CD4-positive, alpha-beta T cell treated with Interleukin-17A for 4 hours (primary cell): Measurements from ENCODE around the gene CHMP6.
"Not testable (repeated sequence)": the region's sequence is repeated elsewhere in the genome, so short reads cannot be mapped to it uniquely, and the experiment has no call there.

ENCODE experiments used
- DNase-seq: peaks from one replicate; pipeline ENCODE4 v3.0.0-alpha.2; 2020; ENCODE audit warnings: mixed read lengths

CHMP6 gene

DNA sequence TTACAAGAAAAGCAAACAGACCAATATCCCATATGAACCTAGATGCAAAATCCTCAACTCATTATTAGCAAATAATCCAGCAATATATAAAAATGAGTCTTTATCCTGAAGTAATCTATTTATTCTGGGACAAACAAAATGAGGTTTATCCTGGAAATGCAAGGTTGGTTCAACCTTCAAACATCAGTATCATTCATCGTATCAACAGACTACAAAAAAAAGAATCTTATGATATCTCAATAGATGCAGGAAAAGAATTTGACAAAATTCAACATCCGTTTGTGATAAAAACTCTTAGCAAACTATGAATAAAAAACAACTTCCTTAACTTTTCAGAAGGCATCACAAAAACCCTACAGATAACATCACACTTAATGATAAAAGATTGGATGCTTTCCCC lies 24.9 kb downstream of the CHMP6 start:
- DNase-seq = no peak

DNA sequence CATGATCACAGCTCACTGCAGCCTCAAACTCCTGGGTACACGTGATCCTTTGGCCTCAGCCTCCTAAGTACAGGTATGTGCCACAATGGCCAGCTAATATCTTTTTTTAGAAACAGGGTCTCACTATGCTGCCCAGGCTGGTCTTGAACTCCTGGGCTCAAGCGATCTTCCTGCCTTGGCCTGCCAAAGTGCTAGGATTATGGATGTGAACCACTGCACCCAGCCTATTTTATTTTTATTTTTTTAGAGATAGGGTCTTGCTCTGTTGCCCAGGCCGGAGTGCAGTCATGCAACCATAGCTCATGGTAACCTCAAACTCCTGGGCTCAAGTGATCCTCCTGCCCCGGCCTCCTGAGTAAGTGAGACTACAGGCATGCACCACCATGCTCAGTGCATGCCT lies 25.7 kb downstream of the CHMP6 start:
- not testable (repeated sequence) for DNase-seq

DNA sequence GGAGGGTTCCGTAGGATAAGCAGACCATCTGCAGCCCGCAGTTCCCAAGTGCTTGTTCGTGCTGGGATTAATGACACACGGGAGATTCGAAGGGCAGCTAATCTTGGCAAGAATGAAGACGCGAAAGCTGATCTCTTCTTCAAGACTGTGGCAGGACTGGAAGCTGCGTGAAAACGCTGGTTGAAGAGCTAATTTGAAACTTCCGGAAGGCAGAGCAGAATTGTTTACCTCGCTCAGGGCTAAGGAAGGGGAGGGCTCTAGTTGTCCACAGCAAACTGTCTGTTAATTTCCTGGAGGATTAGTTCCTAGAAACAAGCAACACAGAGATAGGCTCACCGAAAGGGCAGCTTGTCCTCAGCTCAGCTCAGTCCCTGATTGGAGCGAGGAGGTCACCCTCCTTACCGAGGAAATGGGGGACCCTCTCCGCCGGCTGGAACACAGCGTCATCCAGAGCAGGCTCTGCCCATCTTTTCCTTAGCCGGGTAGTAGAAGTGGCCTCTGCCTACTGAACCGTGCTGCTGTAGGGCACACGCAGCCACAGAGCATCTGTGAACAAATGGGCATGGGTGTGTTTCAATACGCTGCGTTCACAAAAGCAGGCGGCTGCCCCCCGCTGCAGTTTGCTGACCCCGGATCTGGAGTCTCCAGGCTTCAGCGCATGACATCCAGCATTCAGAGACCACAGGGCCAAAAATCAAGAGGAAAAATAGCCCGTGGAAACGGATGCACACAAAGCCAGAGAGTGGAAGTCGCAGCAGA lies 26.6 kb downstream of the CHMP6 start:
- DNase-seq = peak; percentile 62

DNA sequence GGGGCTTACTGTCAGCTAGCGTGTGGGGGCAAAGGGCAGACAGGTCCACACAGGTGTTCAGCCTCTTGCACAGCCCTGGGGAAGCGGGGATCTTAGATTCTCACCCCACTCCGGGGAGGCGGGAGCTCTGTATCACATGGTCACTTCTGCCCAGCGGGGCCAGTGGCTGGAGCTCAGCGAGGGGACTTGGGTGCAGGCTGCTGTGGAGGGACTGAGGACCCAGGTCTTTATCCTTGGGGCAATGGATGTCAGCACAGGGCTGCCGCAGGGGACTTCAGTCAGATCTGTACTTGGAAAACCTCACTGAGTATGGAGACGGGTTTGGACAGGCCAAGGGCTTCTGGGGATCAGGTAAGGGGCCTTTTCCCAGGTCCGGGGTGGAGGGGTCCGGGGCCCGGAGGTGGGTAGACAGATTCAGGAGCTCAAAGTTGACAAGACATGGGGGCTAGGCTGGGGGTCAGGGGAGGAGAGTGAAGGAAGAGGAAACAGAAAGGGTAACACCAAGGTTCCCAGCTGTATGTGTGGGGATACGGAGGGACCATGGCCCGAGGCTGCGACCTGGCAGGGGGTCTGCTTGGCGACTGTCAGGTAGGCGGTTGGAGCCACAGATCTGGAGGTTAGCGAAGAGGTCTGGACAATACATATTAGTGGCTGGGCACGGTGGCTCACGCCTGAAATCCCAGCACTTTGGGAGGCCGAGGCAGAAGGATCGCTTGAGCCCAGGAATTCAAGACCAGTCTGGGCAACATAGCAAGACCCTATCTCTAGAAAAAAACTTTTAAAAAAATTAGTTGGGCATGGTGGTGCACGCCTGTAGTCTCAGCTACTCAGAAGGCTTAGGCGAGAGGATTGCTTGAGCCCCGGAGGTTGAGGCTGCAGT lies 28.2 kb downstream of the CHMP6 start:
- no peak for DNase-seq

DNA sequence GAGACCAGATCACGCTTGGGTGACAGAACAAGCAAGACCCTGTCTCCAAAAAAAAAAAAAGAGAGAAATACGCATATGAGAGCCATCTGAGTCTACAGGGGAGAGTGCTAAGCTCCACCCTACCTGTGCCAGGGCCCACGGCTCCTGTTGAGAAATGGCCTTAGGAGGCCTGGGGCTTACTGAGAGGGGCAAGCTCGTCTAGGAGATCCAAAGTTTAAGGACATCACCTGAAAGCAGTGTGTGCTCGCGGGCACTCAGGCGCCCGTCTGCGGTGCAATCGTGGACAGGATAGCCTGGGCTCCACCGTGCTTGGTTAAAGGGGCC lies 28.8 kb downstream of the CHMP6 start:
- no peak for DNase-seq

DNA sequence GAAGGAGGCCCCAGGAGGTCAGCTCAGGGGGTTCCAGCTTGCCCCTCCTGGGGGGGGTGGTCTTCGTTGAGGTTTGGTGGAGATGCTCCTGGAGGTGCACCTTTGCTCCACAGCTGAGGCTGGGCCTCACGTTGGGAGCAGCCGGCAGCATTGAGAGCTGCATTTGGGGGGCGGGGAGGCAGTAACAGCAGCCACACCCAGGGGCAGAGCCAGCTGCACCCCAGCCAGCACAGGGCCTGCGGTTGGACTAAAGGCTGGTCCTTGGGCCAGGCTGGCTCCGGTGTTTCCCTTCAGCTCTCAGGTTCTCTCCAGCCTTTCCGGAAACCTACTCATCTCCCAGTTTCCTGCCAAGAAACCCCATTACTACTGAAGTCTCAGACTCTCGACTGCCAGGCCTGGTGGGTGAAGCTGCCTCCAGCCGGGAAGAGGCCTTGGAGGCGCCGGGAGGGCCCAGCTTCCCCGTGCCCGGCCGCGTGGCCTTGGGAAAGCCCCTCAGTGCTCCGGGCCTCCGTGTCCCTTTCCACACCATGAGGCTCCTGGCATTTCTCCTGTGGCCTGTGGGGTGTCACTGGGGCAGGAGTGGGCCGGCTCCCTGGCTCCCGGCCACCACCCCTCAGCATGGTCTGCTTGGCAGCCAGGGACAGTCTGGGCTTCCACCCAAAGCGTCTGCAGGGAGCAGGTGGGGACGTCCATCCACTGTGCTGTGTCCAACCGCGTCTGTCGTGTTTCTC lies 29.3 kb downstream of the CHMP6 start:
- DNase-seq = no peak

DNA sequence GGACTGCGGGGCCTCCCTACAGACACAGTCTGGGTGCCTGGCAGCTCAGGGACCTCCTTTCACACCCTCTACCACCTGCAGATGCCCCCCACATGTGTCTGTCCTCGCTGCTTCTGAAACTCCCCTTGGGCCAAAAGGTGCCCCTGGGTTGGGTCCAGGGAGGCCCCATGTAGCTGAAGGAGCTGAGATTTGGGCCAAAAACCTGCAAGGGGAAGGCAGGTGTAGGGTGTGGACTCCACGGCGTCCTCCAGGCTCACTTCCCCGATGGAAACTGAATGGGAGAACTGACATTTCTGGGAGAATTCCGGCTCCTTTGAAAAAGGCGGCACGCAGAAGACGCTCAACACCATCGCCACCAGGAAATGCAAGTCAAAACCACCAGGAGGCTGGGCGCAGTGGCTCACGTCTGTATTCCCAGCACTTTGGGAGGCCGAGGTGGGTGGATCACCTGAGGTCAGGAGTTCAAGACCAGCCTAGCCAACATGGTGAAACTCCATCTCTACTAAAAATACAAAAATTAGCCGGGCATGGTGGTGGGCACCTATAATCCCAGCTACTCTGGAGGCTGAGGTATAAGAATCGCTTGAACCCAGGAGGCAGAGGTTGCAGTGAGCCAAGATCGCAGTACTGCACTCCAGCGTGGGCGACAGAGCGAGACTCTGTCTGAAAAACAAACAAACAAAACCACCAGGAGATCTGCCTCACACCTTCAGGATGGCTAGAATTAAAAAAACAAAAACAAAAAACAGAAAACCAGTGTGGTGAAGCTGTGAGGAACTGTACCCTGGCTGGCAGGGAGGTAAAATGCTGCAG lies 30.1 kb downstream of the CHMP6 start:
- DNase-seq = no peak

DNA sequence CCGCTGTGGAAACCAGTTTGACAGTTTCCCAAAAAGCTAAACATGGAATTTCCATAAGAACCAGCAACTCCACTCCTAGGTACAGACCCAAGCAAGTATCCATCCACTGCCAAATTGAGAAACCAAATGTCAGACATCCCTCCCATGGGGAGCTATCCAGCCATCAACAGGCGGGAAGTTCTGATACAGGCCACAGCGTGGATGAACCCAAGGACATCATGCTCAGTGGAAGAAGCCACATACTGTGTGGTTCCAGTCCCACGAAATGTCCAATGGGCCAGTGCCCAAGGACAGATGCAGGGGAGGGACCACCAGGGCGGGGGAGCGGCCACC lies 30.7 kb downstream of the CHMP6 start:
- no peak for DNase-seq

DNA sequence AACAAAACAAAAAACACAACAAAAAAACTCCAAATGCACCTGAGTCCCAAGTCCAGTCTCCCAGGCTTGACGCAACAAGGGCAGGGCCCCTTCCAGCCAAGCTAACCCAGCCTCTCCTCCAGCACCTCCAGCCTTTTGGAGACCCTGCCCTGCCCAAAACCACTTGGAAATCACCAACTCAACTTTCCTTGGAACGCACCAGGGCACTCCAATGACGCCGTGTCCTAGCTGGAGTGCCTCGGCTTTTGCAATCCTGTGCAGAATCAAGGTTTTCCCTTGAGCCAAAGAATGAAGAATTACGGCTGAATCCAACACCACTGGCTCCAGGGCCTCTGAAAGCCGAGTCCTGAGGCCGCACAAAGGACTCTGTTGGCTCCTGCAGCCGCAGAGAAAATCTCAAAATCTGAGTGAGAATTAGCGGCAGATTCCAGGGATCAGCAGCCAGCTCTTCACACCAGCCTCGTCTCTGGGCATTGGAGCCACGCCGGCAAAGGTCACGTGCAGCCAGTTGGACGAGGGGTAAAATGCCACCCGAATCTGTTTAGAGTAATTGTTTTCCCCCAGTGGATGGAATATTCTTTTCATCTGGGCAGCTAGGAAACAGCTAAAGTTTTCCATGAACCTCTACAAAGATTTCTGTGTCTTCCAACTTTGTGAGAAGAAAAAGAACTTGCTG lies 33.6 kb downstream of the CHMP6 start:
- no peak for DNase-seq

DNA sequence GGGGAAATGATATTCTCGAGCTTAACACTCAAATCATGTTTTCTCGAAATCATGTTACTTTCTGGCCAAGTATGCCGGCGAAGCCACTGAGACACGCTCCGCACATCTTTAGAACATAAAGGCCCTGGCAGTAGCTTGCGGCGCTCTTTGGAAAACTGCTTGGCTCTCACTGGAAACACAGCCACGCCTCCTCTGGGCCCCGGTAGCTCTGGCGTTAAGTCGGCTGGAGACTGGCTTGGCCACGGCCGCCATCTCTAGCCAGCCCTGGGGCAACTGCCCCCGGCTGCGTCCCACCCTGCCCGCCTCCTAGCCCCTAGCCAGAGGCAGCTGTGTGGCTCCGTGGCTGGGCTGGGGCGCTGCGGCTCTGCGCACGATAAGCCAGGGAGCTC lies 34.1 kb downstream of the CHMP6 start:
- DNase-seq = no peak

DNA sequence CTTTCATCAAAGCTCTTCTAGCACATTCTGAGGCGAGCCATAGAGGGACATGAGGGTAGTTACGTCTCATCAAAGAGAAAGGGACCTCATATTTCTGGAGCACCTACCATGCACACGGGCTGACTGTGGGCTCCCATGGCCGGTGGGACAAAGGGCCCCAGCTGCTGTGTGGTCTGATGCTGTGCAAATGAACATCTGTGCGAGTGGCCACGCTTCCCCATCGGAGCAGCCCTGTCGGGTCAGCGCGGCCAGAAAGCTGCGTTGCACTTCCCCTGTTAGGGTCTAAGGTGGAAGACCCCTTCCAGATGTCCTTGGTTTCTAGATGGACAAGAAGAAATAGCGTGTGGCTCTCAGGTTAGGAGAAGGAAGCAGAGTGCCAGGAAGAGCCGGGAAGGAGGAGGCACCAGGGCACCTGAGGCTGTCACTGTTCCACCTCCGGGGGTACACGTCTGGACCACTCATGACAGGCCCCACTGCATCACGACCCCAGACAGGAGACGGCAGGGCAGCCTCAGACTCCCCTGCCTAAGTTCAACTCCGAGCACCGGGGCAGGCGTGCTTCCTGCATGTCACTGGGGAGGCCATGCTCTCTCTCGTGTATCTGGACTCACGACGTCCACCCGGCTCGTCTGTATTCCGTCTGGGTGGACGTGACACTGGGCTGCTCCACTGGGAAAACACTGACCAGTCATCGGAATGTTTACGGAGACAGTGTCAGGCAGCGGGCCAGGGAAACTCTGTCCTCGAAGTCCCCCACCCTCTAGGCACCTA lies 34.8 kb downstream of the CHMP6 start:
- DNase-seq = no peak

DNA sequence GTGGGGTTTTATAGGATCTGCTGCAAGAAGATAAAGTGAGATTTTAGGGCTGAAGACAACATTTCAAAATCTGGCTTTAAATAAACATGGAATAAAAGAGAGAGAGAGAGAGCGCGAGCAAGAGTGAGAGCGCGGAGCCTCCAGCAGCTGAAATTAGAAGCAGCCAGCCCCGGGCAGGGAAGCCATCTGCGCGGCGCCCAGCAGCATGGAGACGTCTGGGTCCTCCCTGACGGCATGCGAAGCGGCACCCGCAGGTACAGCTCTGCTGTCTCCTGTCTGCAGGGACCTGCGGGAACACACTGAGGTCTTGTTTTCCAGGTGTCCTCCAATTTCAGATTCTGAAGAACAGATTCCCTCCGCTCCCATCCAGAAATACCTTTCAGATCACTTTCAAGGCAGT lies 35.4 kb downstream of the CHMP6 start:
- DNase-seq = no peak

DNA sequence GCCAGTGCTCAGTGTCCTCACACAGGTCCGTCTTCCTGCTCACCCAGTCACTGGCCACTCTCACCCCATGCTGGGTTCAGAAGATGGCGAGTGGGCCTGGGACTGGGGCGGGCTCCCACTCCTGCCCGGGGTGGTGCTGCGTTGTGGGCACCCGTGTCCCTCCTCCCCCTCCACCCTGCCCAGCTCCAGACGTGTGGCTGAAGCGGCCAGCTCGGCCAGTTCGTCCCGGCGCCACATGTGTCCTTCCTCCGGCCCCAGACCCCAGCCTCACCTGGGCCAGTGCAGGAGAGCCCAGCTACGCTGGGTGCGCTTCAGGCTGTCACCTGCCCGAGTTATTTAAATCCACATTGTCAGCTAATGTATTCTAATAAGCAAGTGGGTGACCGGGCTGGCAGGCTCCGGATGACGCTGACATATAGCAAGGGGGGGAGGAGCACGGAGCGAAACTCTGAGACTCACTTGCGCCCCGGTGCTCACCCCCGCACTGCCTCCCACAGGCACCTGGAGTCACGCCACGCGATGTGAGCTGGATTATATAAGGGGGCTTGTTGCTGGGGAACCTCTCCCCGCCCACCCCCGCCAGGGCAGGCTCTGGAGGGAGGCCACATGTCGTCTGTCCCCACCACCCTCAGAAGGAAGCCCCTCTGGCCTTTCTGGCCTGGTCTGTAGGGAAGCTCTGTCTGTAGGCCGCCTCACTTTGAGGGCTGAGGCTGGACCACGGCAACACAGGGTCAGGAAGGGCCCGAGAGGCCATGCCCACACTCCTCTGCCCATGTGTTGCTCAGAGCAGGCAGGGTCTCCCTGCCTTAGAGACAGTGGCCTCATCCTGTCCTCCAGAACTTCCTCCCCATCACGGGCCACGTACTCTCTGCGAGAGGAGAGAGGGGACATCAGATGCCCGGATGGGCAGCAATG lies 36.2 kb downstream of the CHMP6 start:
- DNase-seq = no peak

DNA sequence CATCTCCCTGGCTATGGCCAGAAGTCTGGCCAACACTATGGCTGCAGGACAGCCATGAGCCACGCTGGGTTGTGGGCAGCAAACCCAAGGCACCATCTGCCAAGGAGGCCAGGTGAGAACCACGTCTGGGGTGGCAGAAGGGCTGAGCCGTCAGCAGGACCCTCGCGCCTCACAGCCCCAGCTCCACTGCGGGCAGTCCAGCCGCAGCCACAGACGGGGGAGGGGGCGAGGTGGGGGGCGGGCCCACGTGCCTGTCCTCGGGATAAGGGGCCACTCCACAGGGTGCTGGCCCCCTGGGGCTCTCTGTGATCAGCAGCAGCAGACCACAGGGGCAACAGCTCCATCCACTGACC lies 36.8 kb downstream of the CHMP6 start:
- DNase-seq = no peak

DNA sequence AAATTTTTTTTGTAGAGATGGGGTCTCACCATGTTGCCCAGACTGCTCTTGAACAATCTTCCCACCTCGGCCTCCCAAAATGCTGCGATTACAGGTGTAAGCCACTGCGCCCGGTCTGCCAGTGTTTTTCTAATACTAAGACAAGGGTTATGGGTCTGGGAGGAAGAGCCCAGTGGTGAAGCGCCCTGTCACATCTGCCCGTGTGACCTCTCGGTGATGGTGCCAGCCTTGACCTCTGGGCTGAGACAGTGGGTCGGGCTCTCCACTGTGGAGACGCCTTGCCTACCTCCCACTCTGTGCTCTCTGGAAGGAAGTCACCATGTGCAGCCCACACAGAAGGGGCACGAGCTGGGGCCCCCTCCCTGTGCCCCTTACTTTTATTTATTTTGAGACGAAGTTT lies 38.2 kb downstream of the CHMP6 start:
- DNase-seq = no peak

DNA sequence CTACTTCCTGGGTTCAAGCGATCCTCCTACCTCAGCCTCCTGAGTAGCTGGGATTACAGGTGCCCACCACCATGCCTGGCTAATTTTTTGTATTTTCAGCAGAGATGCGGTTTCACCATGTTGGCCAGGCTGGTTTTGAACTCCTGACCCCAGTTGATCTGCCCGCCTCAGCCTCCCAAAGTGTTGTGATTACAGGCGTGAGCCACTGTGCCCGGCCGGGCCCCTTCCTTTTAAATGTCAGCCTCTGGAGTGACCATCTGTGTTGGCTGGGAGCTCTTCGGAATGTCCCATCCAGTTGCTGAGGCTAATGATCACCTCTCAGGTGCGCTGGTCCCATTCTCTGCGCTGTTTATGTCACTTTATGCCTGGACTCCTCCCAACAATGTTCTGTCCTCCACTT lies 38.7 kb downstream of the CHMP6 start:
- not testable (repeated sequence) for DNase-seq

DNA sequence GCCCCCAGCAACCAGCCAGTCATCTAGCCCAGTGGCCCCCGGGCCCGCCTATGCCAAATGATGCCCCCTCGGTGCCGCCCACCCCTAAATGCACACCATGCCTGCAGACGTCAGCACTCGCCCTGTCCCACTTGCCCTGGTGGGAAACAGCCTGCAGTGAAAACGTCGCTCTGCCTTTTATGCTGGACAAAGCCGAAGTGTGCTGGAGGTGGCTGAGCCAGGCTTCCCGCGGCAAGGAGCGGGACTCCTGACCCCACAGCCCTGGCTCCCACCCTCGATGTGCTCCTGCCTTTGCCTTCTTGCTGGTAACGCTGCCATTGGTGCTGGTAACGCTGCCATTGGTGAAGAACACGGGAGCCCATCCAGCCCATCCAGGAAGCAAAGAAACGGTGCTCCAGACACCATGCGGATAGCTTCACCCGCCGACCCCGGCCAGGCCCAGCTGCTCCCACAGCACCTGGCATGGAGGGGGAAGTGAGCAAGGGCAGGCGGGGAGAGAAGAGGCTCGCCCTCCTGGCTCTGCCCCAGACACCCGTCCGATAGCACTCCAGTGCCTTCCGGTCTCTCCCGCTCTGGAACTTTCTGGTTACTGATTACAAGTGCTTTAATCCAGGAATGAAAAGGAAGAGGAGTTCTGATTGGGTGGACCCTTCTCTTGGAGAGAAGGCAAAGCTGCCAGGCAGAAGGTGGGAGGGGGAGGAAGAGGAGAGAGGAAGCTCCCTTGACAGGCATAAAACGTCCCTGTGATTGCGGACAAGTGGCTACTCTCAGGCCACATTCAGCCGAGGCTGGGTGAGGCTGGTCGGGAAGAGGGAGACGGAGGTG lies 39.3 kb downstream of the CHMP6 start:
- DNase-seq = no peak

DNA sequence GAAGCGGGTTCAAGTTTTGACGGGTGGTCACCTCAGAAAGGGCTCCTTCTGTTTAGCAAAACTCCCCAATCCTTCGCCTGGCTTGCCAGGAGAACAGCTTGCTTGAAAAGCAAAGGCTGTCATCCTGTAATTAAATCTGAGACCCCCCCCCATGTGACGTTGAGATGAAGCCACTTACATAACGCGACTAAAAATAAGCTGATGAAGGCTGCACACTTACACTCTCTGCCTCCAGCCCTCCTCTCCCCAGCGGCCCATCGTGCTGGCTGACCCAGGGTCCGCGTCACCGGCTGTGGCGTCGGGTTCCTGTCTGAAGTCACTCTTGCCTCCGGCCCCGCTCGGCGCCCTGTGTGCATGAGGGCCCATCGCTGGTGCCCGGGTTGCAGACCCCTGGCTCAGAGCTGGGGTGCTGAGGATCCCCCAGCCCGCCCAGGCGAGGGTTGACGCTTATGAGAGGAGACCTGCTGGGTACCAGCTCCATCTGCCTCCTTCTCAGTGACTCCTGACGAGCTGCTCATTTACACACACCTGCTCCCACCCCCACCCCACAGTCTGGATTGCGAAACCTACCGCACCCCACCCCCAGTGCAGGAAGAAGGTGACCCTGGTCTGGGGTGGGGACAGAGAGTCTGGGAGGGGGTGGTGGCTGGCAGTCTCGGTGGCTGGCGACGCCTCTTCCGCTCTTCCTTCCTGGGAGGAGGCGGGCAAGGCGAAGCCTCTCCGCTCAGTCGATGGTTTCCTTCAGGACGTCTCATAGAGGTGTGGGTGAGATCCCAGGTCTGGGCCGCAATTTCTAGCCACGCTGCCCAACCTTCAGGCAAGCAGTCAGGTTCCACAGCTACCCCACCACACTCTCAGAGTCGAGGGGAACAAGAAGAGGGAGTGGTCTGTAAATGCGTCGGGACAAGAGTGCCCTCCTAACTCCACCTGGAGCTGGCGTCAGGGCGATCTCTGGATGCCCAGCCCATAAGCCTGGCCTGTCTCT lies 40.2 kb downstream of the CHMP6 start:
- no peak for DNase-seq
